Adrenal gland (tissue), 12 donors: ENCODE measurements around the gene ST6GALNAC6. TPM values are rescaled to one million over a fixed set of nuclear protein-coding genes. Genes with fewer than 3 reads are reported as not detected.
A peak's percentile ranks its signal among the peaks of the same experiment; 100 is the strongest.

Source experiments
- DNase-seq, 7 donors: peaks; one replicate each; pipeline ENCODE4 v3.0.0-alpha.2; 2019 to 2020
- H3K27ac ChIP-seq, 5 donors: fragments of 200-600 bp; sonication (generic) in 4 of 5; 1 replicate in 3 of 5; 2 replicates in 2 of 5; pipeline versions ENCODE4 v1.5.1 to v1.8.0; 2016 to 2020; ENCODE audit warnings: mild to moderate bottlenecking in 1 of 5
- H3K27me3 ChIP-seq: fragments of 200-600 bp; 2 replicates; pipeline ENCODE4 v1.8.0; 2021
- H3K36me3 ChIP-seq, 2 donors: fragments of 200-600 bp; replicated peaks in 1 of 2; 1 replicate in 1 of 2; 2 replicates in 1 of 2; pipeline versions ENCODE4 v1.5.1 to v1.8.0; 2018 to 2022
- H3K4me1 ChIP-seq, 2 donors: fragments of 200-600 bp; replicated peaks in 1 of 2; 1 replicate in 1 of 2; 2 replicates in 1 of 2; pipeline versions ENCODE4 v1.5.1 to v1.8.0; 2018 to 2021
- H3K4me3 ChIP-seq, 4 donors: fragments of 200-600 bp; sonication (generic) in 3 of 4; one replicate each; pipeline ENCODE4 v1.5.1; 2016 to 2018
- H3K9me3 ChIP-seq, 3 donors: fragments of 200-600 bp; sonication (generic) in 1 of 3; replicated peaks in 1 of 3; 1 replicate in 2 of 3; 2 replicates in 1 of 3; pipeline versions ENCODE4 v1.5.1 to v1.8.0; 2016 to 2021
- CTCF ChIP-seq, 6 experiments: fragments of 450-650 bp in 4 of 6; fragments of 200-600 bp in 2 of 6; sonication (generic) in 1 of 6; IDR thresholded peaks; 1 replicate in 5 of 6; 2 replicates in 1 of 6; pipeline versions ENCODE4 v1.5.1 to v1.8.0; 2016 to 2021; ENCODE audit warnings: antibody characterized with exemption in 6 of 6, mild to moderate bottlenecking in 2 of 6, moderate library complexity in 1 of 6
- POLR2A ChIP-seq, 2 donors: fragments of 450-650 bp; IDR thresholded peaks; one replicate each; pipeline ENCODE4 v1.6.1; 2017; ENCODE audit warnings: antibody characterized with exemption in 2 of 2, mild to moderate bottlenecking in 2 of 2, moderate library complexity in 1 of 2
- WGBS, 4 donors: extraction: QIAGEN DNeasy Blood & Tissue Kit in 2 of 4; methylation state at CpG; one replicate each; pipeline versions ENCODE4 v1.1.5 to v1.1.7; 2013 to 2017; 5-methylcytosine and 5-hydroxymethylcytosine counted together
- intact Hi-C, 2 donors: fragments of 100-400 bp; cut with DNase I; formaldehyde crosslinking; loops; one replicate each; pipeline versions ENCODE4 v1.14.1 to v1.15.0; 2022 to 2023
- polyA plus RNA-seq, 3 donors: library from polyadenylated mRNA; stranded (reverse); fragments of 200-250 nt in 2 of 3; fragments of 350-450 nt in 1 of 3; fragmentation: Illumina TruSeq in 1 of 3; extraction: RNeasy Lipid Tissue Mini Kit (QIAGEN cat#74804) in 1 of 3; gene quantifications; one replicate each; pipeline ENCODE4 v1.2.3, GENCODE V29; 2013 to 2014
- total RNA-seq, 9 donors: library from RNA; depleted of rRNA in 4 of 9; stranded (reverse); fragments of >200 nt in 4 of 9; fragments of 120-200 nt in 1 of 9; fragmentation: NEBNext Ultra II Directional in 1 of 9; extraction: Animal tissue kit (Norgen Biotek cat#: 25700) in 1 of 9; gene quantifications; one replicate each; pipeline versions ENCODE4 v1.1.0 to v1.2.4, GENCODE V29; 2013 to 2023
- donor health status: healthy with polysubstance abuse.
- donor health status: Bipolar disorder and iron deficiency.
- donor health status: DM: yes; HTN: yes; CAD: no.
- donor health status: DM: no; HTN: no; CAD: no.
- donor health status: DM: no; HTN: no; CAD: no.
- donor health status: DM: yes; HTN: yes; CAD: no.

Gene ST6GALNAC6
- total and polyA plus RNA-seq, 12 donors: 26.7 to 129 (median 53.2) TPM

- WGBS, 4 donors: 77 to 84% (median 81%) methylated on average over 20 to 30 of the region's 30 CpGs
Measured at GRCh38 chr9:127867356-127868277, 31.8 kb downstream of the ST6GALNAC6 start.

GRCh38 chr9:127866535-127866934 lies 32.9 kb downstream of the ST6GALNAC6 start:
- Histone ChIP-seq H3K9me3 (no peaks in the 10 kb centered on the region), H3K27me3 (no peaks in the 10 kb centered on the region), H3K4me3 (no peak overlapping the region), H3K36me3 (peaks cover 0 to 17% of the 10 kb centered on the region in 2 donors), H3K4me1 (peaks cover 0 to 15% of the 10 kb centered on the region in 2 donors), H3K27ac (no peak overlapping the region)
- peak in 2 of 7 donors; percentile 5 to 16 for DNase-seq
- TF ChIP-seq CTCF (IDR thresholded peaks at IDR 0.05): no peak
- TF ChIP-seq POLR2A (IDR thresholded peaks at IDR 0.05): no peak
- intact Hi-C loops: no loop called here
- WGBS, 4 donors: 93 to 95% (median 94%) methylated on average over 7 to 13 of the region's 13 CpGs

More at GRCh38 chr9:127867356-127868277, 31.8 kb downstream of the ST6GALNAC6 start:
- no peaks in the 10 kb centered on the region for H3K9me3 ChIP-seq
- H3K27ac ChIP-seq: peak overlapping the region in 1 of 5 donors; percentile 63
- H3K36me3 ChIP-seq: peaks cover 0 to 25% of the 10 kb centered on the region in 2 donors
- no peaks in the 10 kb centered on the region for H3K27me3 ChIP-seq
- intact Hi-C loops: no loop called here
- H3K4me3 ChIP-seq: no peak overlapping the region
- peaks cover 0 to 4% of the 10 kb centered on the region in 2 donors for H3K4me1 ChIP-seq
- no peak for TF ChIP-seq CTCF (IDR thresholded peaks at IDR 0.05)
- no peak for TF ChIP-seq POLR2A (IDR thresholded peaks at IDR 0.05)
- DNase-seq: peak in 1 of 7 donors; percentile 7

DNA sequence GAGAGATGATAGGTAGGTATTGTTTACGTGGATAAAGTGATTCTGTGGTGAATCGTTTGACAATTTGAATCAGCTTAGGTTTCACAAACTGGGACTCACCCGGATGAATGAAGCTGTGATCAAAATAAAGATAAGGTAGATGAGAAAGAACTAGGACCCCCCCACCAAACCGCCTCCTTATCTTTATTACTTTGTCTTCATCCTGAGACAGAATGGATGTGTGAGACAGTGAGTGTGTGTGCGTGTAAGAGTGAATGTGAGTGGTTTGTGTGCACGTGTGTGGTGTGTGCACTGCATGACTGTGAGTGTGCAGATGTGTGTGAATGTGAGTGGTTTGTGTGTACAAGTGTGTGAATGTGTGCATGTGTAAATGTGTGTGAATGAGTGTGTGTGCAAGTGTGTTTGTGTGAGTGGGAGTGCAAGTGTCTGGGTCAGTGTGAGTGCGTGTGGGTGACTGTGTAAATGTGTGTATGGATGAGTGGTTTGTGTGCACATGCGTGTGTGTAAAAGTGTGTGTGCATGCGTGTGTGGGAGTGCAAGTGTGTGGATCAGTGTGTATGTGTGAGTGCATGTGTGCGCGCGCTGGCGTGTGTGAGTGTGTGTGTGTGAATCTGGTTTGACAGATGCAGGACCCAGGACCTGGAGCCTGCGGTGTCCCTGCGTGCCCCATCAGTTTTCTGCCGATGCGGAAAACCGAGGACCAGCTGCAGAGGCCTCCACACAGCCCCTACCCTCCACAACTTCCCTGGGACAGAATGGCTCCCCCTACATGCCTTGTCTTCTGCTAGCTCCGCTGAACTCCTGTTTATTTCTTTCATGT lies 33.5 kb downstream of the ST6GALNAC6 start:
- H3K4me1 ChIP-seq: peaks cover 0 to 18% of the 10 kb centered on the region in 2 donors
- H3K36me3 ChIP-seq: peaks cover 0 to 10% of the 10 kb centered on the region in 2 donors
- H3K27me3 ChIP-seq: no peaks in the 10 kb centered on the region
- no peak for DNase-seq
- TF ChIP-seq CTCF (IDR thresholded peaks at IDR 0.05) (no peak), POLR2A (IDR thresholded peaks at IDR 0.05) (no peak)
- 72 to 80% (median 77%) methylated on average over 19 of the region's 19 CpGs for WGBS, 4 donors
- no peaks in the 10 kb centered on the region for H3K9me3 ChIP-seq
- no peak overlapping the region for H3K4me3 ChIP-seq
- no peak overlapping the region for H3K27ac ChIP-seq
- intact Hi-C loops: no loop called here

- peaks cover 0 to 4% of the 10 kb centered on the region in 2 donors for H3K36me3 ChIP-seq
- DNase-seq: no peak
- TF ChIP-seq CTCF (IDR thresholded peaks at IDR 0.05): no peak
- no peak overlapping the region for H3K4me3 ChIP-seq
- no peaks in the 10 kb centered on the region for H3K9me3 ChIP-seq
- peak overlapping the region in 2 of 5 donors; percentile 22 to 83 for H3K27ac ChIP-seq
- intact Hi-C loops: no loop called here
- 73 to 84% (median 79%) methylated on average over 13 of the region's 13 CpGs for WGBS, 4 donors
- H3K27me3 ChIP-seq: no peaks in the 10 kb centered on the region
- H3K4me1 ChIP-seq: peaks cover 0 to 31% of the 10 kb centered on the region in 2 donors
Measured at GRCh38 chr9:127863191-127863621, 36.2 kb downstream of the ST6GALNAC6 start.
